K562 (cell line): ENCODE results near the gene KCNMB1. TPM values are rescaled to one million over a fixed set of nuclear protein-coding genes. Genes with fewer than 3 reads are reported as not detected.

ENCODE experiments used
- CHD7 ChIP-seq: fragments of 200-600 bp; sonication (generic); IDR thresholded peaks from one replicate; pipeline ENCODE4 v1.6.1; 2012; ENCODE audit warnings: mild to moderate bottlenecking, low read depth, low read length, inconsistent platforms
- NR0B1 ChIP-seq: fragments of 450-650 bp; IDR thresholded peaks from one replicate; pipeline ENCODE4 v1.6.1; 2018; ENCODE audit warnings: mild to moderate bottlenecking, moderate library complexity; ENCODE audit not compliant: partially characterized antibody
- polyA plus RNA-seq, 8 experiments: library from polyadenylated mRNA; depleted of rRNA in 4 of 8; stranded (reverse) in 5 of 8; unstranded in 3 of 8; fragments of >200 nt; fragmentation: Nextera tagmentation in 2 of 8; fragmentation: Illumina TruSeq in 1 of 8; extraction: Ambion mirVana in 2 of 8; extraction: Trizol in 1 of 8; gene quantifications; 2 replicates each; pipeline versions ENCODE4 v1.2.1 to v1.2.3, GENCODE V29; 2011 to 2014; ENCODE audit warnings: inconsistent platforms in 1 of 8, missing spikeins in 1 of 8
- total RNA-seq, 7 experiments: library from RNA; depleted of rRNA in 6 of 7; stranded (reverse); fragments of >200 nt in 6 of 7; fragmentation: Illumina TruSeq in 2 of 7; extraction: Trizol in 2 of 7; gene quantifications; 2 replicates each; pipeline versions ENCODE4 v1.2.1 to v1.2.3, GENCODE V29; 2011 to 2021; ENCODE audit warnings: low replicate concordance in 1 of 7

The KCNMB1 gene
- total and polyA plus RNA-seq, 9 of the 15 experiments (the other 6 are each of a cell fraction or from before 2014, with no cell fraction given), result not detected

DNA sequence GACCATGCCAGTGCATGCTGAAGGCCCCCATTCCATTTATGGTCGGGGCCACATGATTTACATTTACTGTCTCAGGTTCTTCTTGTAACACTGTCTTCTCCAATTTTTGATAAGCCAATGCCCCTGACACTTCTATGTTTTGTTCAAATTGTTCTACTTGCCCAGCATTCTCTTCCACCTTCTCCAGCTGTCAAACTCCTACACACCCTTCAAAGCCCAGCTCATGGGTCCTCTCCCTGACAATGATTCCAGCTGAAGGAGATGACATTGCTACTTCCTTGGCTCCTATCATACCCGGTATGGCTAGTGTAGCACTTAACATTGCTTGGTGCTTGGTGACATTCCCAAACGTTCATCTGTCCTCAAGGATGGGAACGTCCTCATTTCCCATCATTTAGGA, 41.1 kb upstream of the KCNMB1 start (continued):
- TF ChIP-seq CHD7, result no peak
- no peak for TF ChIP-seq NR0B1
